Measurements from ENCODE around the gene MEF2A. TPM values are rescaled to one million over a fixed set of nuclear protein-coding genes. Genes with fewer than 3 reads are reported as not detected.

Gene MEF2A
- total and polyA plus RNA-seq, 2 donors (not counting 1 experiment from before 2014, with no cell fraction given) = 44.0 to 102 TPM

GRCh38 chr15:99702895-99703602 lies 137.3 kb downstream of the MEF2A start:
- Mint-ChIP-seq H3K4me3 (peak overlapping the region; percentile 26), H3K27ac (peak overlapping the region; percentile 79), H3K27me3 (no peaks in the 10 kb centered on the region), H3K9me3 (ENCODE audit: insufficient read depth) (no peaks in the 10 kb centered on the region), H3K4me1 (peaks cover 28% of the 10 kb centered on the region)
- H3K4me1 ChIP-seq (ENCODE audit: control insufficient read depth in 2 of 2, insufficient read depth in 2 of 2, low read length in 2 of 2) = peaks cover 15 to 18% of the 10 kb centered on the region in 2 donors
- DNase-seq (no peak), ATAC-seq (ENCODE audit: low read depth) (peak; percentile 24)
- peak overlapping the region; percentile 52 for H3K9ac ChIP-seq (ENCODE audit: low read length)
- H3K27ac ChIP-seq (ENCODE audit: low read length in 2 of 2) = peak overlapping the region; percentile 61 to 91
- no peaks in the 10 kb centered on the region for H3K9me3 ChIP-seq (ENCODE audit: control extremely low read depth in 1 of 3, control insufficient read depth in 2 of 3, insufficient read depth in 1 of 3, low read length in 2 of 3)
- CTCF ChIA-PET = interaction anchor here (0.6 to 6.3 kb wide), 29 partner anchors 12 to 449 kb away, joined by 3 to 199 read pairs (median 11); partner anchors contain the start of genes LYSMD4 and MEF2A
- TF ChIP-seq EZH2 (IDR thresholded peaks at IDR 0.05; ENCODE audit: borderline replicate concordance, insufficient read depth, low read depth, low read length, poor library complexity, severe bottlenecking) (no peak), CTCF (IDR thresholded peaks at IDR 0.05) (no peak)
- H3K79me2 ChIP-seq (ENCODE audit: control insufficient read depth, insufficient read depth, low read length) = peaks cover 4% of the 10 kb centered on the region
- peak overlapping the region; percentile 34 for H2AFZ ChIP-seq (ENCODE audit: insufficient read depth, low read depth, low read length, poor library complexity, severe bottlenecking)
- no CpG with 5 or more reads among the region's 4 CpGs for WGBS (ENCODE audit: insufficient coverage)
- no peak overlapping the region for H3K4me3 ChIP-seq (ENCODE audit: control extremely low read depth in 1 of 5, extremely low read depth in 1 of 5, insufficient read depth in 1 of 5, low read depth in 2 of 5, low read length in 4 of 5)
- intact Hi-C loops (cut with micrococcal nuclease) = loop anchor here (5.0 kb wide), 2 partner anchors 201 to 601 kb away; no protein-coding TSS in a partner anchor
- H3K36me3 ChIP-seq (replicated peaks in 1 of 2; ENCODE audit: control extremely low read depth in 1 of 2, control insufficient read depth in 1 of 2, extremely low read depth in 1 of 2, insufficient read depth in 2 of 2, low read length in 1 of 2) = peaks cover 5 to 14% of the 10 kb centered on the region in 2 experiments
- H3K27me3 ChIP-seq (replicated peaks in 1 of 4; ENCODE audit: control extremely low read depth in 1 of 4, control insufficient read depth in 3 of 4, insufficient read depth in 4 of 4, low read length in 3 of 4) = no peaks in the 10 kb centered on the region
- POLR2A ChIA-PET = interaction anchor here (1.3 to 1.8 kb wide), 2 partner anchors 12 to 430 kb away, joined by 3 to 7 read pairs; no protein-coding TSS in a partner anchor
- H3K4me2 ChIP-seq (replicated peaks; ENCODE audit: low read depth, low read length, poor library complexity, severe bottlenecking) = peak overlapping the region; percentile 34
- no peaks in the 10 kb centered on the region for H4K20me1 ChIP-seq (ENCODE audit: control insufficient read depth, insufficient read depth, low read length, poor library complexity, severe bottlenecking)
